NB4 (cell line): ENCODE measurements around the gene SUMO3.

ENCODE experiments used
- DNase-seq: peaks from one replicate; pipeline ENCODE4 v3.0.0; 2010; ENCODE audit warnings: low read depth
- H3K4me3 ChIP-seq: one replicate; pipeline ENCODE4 v1.5.1; 2011; ENCODE audit warnings: mild to moderate bottlenecking, low read depth, low read length, moderate library complexity
- CTCF ChIP-seq: IDR thresholded peaks from one replicate; pipeline ENCODE4 v1.5.1; 2012; ENCODE audit warnings: low read depth, low read length
- MAX ChIP-seq: IDR thresholded peaks from 2 replicates; pipeline ENCODE4 v1.6.1; 2011; ENCODE audit warnings: low read depth, low read length
- MYC ChIP-seq: IDR thresholded peaks from 2 replicates; pipeline ENCODE4 v1.6.1; 2011; ENCODE audit warnings: low read depth, low read length
- POLR2A ChIP-seq: IDR thresholded peaks from 2 replicates; pipeline ENCODE4 v1.6.1; 2011; ENCODE audit warnings: mild to moderate bottlenecking; ENCODE audit not compliant: insufficient read length; ENCODE audit errors: extremely low read depth

SUMO3 gene

DNA sequence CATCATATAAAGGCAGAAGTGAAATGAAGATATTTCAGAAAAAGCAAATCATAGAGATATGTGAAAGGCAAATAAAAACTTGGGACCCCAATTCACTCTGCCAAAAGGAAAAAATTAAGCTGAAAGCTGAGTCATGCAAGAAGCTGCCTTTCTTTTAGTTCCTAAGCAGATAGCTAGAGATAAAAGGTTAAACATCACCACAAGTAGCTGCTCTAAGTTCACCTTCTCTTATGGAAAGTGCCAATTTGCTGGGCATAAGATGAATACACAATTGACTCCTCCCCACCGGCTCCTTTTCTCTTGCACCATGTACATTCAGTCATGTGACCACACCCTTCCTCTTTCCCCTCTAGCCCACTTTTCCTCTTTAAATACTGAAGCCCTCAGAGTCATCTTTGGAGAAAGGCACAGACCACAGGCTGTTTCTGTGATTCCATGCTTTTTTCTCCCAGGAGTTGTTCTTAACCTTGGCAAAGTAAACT lies 5.4 kb upstream of the SUMO3 start:
- TF ChIP-seq POLR2A (no peak), MYC (no peak), MAX (no peak), CTCF (no peak)
- H3K4me3 ChIP-seq, result no peak overlapping the region
- DNase-seq, result no peak

DNA sequence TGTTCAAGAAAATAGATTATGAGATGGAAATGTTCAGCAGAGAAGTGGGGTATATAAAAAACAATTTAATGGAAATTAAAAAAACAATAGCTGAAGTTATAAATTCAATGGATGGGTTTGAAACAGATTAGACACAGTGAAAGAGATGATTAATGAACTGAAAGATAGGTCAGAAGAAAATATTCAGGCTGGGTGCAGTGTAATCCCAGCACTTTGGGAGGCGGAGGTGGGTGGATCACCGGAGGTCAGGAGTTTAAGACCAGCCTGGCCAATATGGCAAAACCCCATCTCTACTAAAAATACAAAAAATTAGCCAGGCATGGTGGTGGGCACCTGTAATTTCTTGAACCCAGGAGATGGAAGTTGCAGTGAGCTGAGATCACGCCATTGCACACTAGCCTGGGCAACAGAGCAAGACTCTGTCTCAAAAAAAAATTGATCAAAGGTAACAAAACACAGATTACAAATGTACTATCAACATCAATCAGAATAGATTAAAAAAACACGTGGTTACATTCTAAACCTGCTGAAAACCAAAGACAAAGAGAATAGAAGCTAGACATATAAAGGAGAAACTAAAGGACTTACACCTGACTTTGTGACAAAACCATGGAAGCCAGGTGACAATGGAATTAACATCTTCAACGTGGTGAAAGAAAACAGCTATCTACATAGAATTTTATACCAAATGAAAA lies 4.8 kb upstream of the SUMO3 start:
- no peak overlapping the region for H3K4me3 ChIP-seq
- TF ChIP-seq MAX (peak; percentile 18; the same call in 1 of the 2 replicates), MYC (no peak)
- no peak for DNase-seq

DNA sequence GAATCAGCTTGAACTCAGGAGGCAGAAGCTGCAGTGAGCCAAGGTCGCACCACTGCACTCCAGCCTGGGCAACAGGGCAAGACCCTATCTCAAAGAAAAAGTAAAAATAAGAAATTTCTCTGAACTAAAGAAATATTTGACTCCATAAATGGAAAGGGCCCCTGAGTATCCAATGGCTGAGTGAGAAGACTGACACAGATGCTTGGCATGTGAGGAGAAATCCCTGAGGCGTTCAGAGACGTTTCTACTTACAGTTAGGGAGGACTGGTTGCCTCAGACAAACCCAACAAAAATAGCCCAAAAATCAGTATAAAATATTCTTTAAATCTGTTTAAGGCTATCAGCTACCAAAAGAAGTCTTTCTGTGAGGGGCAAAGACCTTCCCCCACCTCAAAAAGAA lies 3.0 kb upstream of the SUMO3 start:
- H3K4me3 ChIP-seq, result no peak overlapping the region
- DNase-seq, result no peak
- TF ChIP-seq CTCF (no peak), MAX (no peak), MYC (no peak), POLR2A (no peak)

- no peak for DNase-seq
- no peak overlapping the region for H3K4me3 ChIP-seq
- TF ChIP-seq MAX (no peak), POLR2A (no peak), MYC (no peak), CTCF (no peak)
Observed at GRCh38 chr21:44819283-44820243, 1.7 kb upstream of the SUMO3 start.

- H3K4me3 ChIP-seq, result peak overlapping the region; percentile 36
- DNase-seq, result no peak
- TF ChIP-seq CTCF (no peak), MYC (no peak), POLR2A (no peak)
Observed at GRCh38 chr21:44818640-44819011, 764 bp upstream of the SUMO3 start.

- DNase-seq, result peak; percentile 90
- no peak; the same call in 1 of the 2 replicates for TF ChIP-seq MYC
- no peak for TF ChIP-seq POLR2A
- no peak for TF ChIP-seq CTCF
- TF ChIP-seq MAX, result no peak
- H3K4me3 ChIP-seq, result peak overlapping the region; percentile 58
Observed at GRCh38 chr21:44817506-44817880, 369 bp downstream of the SUMO3 start.
